B cell (primary cell): Measurements from ENCODE around the gene ERVFRD-1.

Experiments
- EZH2 ChIP-seq: IDR thresholded peaks from 2 replicates; pipeline ENCODE4 v1.6.1; 2012; ENCODE audit warnings: borderline replicate concordance, low read depth, mild to moderate bottlenecking, moderate library complexity, low read length; ENCODE audit not compliant: insufficient read depth, poor library complexity, severe bottlenecking
- TF ChIP-seq, protein P1 (sequence below): fragments of 200-600 bp; IDR thresholded peaks from one replicate; pipeline ENCODE4 v1.8.0; 2022; ENCODE audit warnings: antibody characterized with exemption, mild to moderate bottlenecking

DNA sequence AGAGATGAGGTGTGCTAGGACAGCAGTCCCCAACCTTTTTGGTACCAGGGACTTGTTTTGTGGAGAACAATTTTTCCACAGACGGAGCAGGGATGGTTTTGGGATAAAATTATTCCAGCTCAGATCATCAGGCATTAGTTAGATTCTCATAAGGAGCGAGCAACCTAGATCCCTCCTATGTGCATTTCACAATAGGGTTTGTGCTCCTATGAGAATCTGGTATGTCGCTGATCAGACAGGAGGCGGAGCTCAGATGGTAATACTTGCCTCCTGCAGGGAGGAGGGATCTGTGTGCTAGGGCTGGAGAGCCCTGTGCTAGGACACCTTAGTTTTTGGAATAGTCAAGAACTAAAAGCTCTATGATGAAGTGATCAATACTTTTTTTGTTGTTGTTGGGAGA is 15.4 kb downstream of the ERVFRD-1 start:
- TF ChIP-seq, protein P1, sequence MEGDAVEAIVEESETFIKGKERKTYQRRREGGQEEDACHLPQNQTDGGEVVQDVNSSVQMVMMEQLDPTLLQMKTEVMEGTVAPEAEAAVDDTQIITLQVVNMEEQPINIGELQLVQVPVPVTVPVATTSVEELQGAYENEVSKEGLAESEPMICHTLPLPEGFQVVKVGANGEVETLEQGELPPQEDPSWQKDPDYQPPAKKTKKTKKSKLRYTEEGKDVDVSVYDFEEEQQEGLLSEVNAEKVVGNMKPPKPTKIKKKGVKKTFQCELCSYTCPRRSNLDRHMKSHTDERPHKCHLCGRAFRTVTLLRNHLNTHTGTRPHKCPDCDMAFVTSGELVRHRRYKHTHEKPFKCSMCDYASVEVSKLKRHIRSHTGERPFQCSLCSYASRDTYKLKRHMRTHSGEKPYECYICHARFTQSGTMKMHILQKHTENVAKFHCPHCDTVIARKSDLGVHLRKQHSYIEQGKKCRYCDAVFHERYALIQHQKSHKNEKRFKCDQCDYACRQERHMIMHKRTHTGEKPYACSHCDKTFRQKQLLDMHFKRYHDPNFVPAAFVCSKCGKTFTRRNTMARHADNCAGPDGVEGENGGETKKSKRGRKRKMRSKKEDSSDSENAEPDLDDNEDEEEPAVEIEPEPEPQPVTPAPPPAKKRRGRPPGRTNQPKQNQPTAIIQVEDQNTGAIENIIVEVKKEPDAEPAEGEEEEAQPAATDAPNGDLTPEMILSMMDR, result no peak
- no peak for TF ChIP-seq EZH2
